B cell (primary cell): ENCODE measurements around the gene PPP2R5B. TPM values are rescaled to one million over a fixed set of nuclear protein-coding genes. Genes with fewer than 3 reads are reported as not detected.

Source experiments
- ATAC-seq: fragments of 200-7000 bp; cut with Tn5 transposase; one replicate; pipeline ENCODE4 v1.10.0; 2021; ENCODE audit warnings: low read depth, mild to moderate bottlenecking, moderate number of reproducible peaks, moderate library complexity
- CTCF ChIA-PET: fragments of 350-600 bp; sonication (Branson Sonifier 250); formaldehyde crosslinking; loops from one replicate; lab custom pipeline; 2021; ENCODE audit warnings: antibody characterized with exemption, inconsistent platforms; lab: Charles Lee
- POLR2A ChIA-PET: fragments of 350-600 bp; sonication (Branson Sonifier 250); formaldehyde crosslinking; loops from one replicate; lab custom pipeline; 2021; ENCODE audit warnings: antibody characterized with exemption; lab: Charles Lee
- DNase-seq: peaks from one replicate; pipeline ENCODE4 v3.0.0; 2013
- H2AFZ ChIP-seq: 2 replicates; pipeline ENCODE4 v1.6.1; 2012; ENCODE audit warnings: mild to moderate bottlenecking, low read depth, low read length; ENCODE audit not compliant: insufficient read depth, poor library complexity, severe bottlenecking
- H3K27ac ChIP-seq, 2 donors: 1 replicate in 1 of 2; 2 replicates in 1 of 2; pipeline ENCODE4 v1.5.1; 2012 to 2013; ENCODE audit warnings: low read length in 2 of 2, mild to moderate bottlenecking in 2 of 2, moderate library complexity in 1 of 2
- H3K27me3 ChIP-seq, 4 experiments: fragments of 200-600 bp in 1 of 4; sonication (generic) in 1 of 4; replicated peaks in 1 of 4; 1 replicate in 2 of 4; 2 replicates in 2 of 4; pipeline versions ENCODE4 v1.6.1 to v1.7.0; 2013 to 2016; ENCODE audit warnings: low read length in 3 of 4, mild to moderate bottlenecking in 2 of 4, mixed read lengths in 1 of 4, moderate library complexity in 1 of 4; ENCODE audit not compliant: insufficient read depth in 4 of 4, control insufficient read depth in 3 of 4; ENCODE audit errors: control extremely low read depth in 1 of 4
- H3K36me3 ChIP-seq, 2 experiments: replicated peaks in 1 of 2; 1 replicate in 1 of 2; 2 replicates in 1 of 2; pipeline versions ENCODE4 v1.6.1 to v1.7.1; 2013; ENCODE audit warnings: low read length in 1 of 2; ENCODE audit not compliant: insufficient read depth in 2 of 2, control insufficient read depth in 1 of 2; ENCODE audit errors: control extremely low read depth in 1 of 2, extremely low read depth in 1 of 2
- H3K4me1 ChIP-seq, 2 donors: fragments of 200-600 bp in 1 of 2; sonication (generic) in 1 of 2; 1 replicate in 1 of 2; 2 replicates in 1 of 2; pipeline versions ENCODE4 v1.5.1 to v1.6.1; 2013 to 2017; ENCODE audit warnings: low read length in 2 of 2; ENCODE audit not compliant: control insufficient read depth in 2 of 2, insufficient read depth in 2 of 2
- H3K4me2 ChIP-seq: replicated peaks from 2 replicates; pipeline ENCODE3; 2012; ENCODE audit warnings: mild to moderate bottlenecking, low read depth, low read length; ENCODE audit not compliant: poor library complexity, severe bottlenecking
- H3K4me3 ChIP-seq, 5 experiments: fragments of 200-600 bp in 1 of 5; sonication (generic) in 1 of 5; 1 replicate in 3 of 5; 2 replicates in 2 of 5; pipeline versions ENCODE4 v1.5.1 to v1.7.0; 2011 to 2016; ENCODE audit warnings: low read length in 4 of 5, mild to moderate bottlenecking in 4 of 5, low read depth in 2 of 5, control low read depth in 1 of 5, moderate library complexity in 1 of 5; ENCODE audit not compliant: insufficient read depth in 1 of 5; ENCODE audit errors: control extremely low read depth in 1 of 5, extremely low read depth in 1 of 5
- H3K79me2 ChIP-seq: fragments of 200-600 bp; sonication (generic); one replicate; pipeline ENCODE4 v1.6.0; 2016; ENCODE audit warnings: low read length; ENCODE audit not compliant: control insufficient read depth, insufficient read depth
- H3K9ac ChIP-seq: fragments of 200-600 bp; sonication (generic); 2 replicates; pipeline ENCODE4 v1.6.1; 2017; ENCODE audit warnings: mild to moderate bottlenecking, low read length, moderate library complexity
- H3K9me3 ChIP-seq, 3 donors: one replicate each; pipeline versions ENCODE4 v1.6.1 to v1.7.1; 2013; ENCODE audit warnings: low read length in 2 of 3; ENCODE audit not compliant: control insufficient read depth in 2 of 3, insufficient read depth in 1 of 3; ENCODE audit errors: control extremely low read depth in 1 of 3
- H4K20me1 ChIP-seq: 2 replicates; pipeline ENCODE4 v1.6.0; 2012; ENCODE audit warnings: mild to moderate bottlenecking, low read length; ENCODE audit not compliant: insufficient read depth, control insufficient read depth, poor library complexity, severe bottlenecking
- H3K27ac Mint-ChIP-seq: one replicate; pipeline ENCODE4 v1.8.0; 2021; ENCODE audit warnings: mixed read lengths
- H3K27me3 Mint-ChIP-seq: one replicate; pipeline ENCODE4 v1.8.0; 2021; ENCODE audit warnings: mixed read lengths
- H3K4me1 Mint-ChIP-seq: one replicate; pipeline ENCODE4 v1.8.0; 2021; ENCODE audit warnings: mixed read lengths
- H3K4me3 Mint-ChIP-seq: one replicate; pipeline ENCODE4 v1.8.0; 2021; ENCODE audit warnings: mixed read lengths
- H3K9me3 Mint-ChIP-seq: one replicate; pipeline ENCODE4 v1.8.0; 2022; ENCODE audit warnings: mixed read lengths; ENCODE audit not compliant: insufficient read depth
- EZH2 ChIP-seq: IDR thresholded peaks from 2 replicates; pipeline ENCODE4 v1.6.1; 2012; ENCODE audit warnings: borderline replicate concordance, low read depth, mild to moderate bottlenecking, moderate library complexity, low read length; ENCODE audit not compliant: insufficient read depth, poor library complexity, severe bottlenecking
- WGBS: methylation state at CpG from one replicate; pipeline ENCODE4 v1.1.5; 2013; ENCODE audit warnings: missing lambda C conversion rate; ENCODE audit not compliant: insufficient coverage; 5-methylcytosine and 5-hydroxymethylcytosine counted together
- intact Hi-C: fragments of 100-400 bp; cut with micrococcal nuclease; formaldehyde crosslinking; loops from one replicate; pipeline ENCODE4 v1.10.0; 2022
- polyA minus RNA-seq: library from RNA; depleted of rRNA, polyadenylated mRNA; stranded (reverse); fragments of >200 nt; gene quantifications from 2 replicates; pipeline ENCODE4 v1.2.3, GENCODE V29; 2012
- polyA plus RNA-seq: library from polyadenylated mRNA; depleted of rRNA; stranded (reverse); fragments of >200 nt; gene quantifications from 2 replicates; pipeline ENCODE4 v1.2.3, GENCODE V29; 2012
- total RNA-seq, 2 donors: library from RNA; stranded (reverse); fragments of 120-200 nt in 1 of 2; gene quantifications; 1 replicate in 1 of 2; 2 replicates in 1 of 2; pipeline versions ENCODE4 v1.2.3 to v1.2.4, GENCODE V29; 2013 to 2022
- TF ChIP-seq, protein P1 (sequence below): fragments of 200-600 bp; IDR thresholded peaks from one replicate; pipeline ENCODE4 v1.8.0; 2022; ENCODE audit warnings: antibody characterized with exemption, mild to moderate bottlenecking

PPP2R5B gene
- total RNA-seq (22.6 and 24.2 TPM in 2 replicates), polyA plus RNA-seq (24.3 and 30.5 TPM in 2 replicates), polyA minus RNA-seq (10.3 and 16.3 TPM in 2 replicates)
- total RNA-seq (2013), result 10.8 TPM

DNA sequence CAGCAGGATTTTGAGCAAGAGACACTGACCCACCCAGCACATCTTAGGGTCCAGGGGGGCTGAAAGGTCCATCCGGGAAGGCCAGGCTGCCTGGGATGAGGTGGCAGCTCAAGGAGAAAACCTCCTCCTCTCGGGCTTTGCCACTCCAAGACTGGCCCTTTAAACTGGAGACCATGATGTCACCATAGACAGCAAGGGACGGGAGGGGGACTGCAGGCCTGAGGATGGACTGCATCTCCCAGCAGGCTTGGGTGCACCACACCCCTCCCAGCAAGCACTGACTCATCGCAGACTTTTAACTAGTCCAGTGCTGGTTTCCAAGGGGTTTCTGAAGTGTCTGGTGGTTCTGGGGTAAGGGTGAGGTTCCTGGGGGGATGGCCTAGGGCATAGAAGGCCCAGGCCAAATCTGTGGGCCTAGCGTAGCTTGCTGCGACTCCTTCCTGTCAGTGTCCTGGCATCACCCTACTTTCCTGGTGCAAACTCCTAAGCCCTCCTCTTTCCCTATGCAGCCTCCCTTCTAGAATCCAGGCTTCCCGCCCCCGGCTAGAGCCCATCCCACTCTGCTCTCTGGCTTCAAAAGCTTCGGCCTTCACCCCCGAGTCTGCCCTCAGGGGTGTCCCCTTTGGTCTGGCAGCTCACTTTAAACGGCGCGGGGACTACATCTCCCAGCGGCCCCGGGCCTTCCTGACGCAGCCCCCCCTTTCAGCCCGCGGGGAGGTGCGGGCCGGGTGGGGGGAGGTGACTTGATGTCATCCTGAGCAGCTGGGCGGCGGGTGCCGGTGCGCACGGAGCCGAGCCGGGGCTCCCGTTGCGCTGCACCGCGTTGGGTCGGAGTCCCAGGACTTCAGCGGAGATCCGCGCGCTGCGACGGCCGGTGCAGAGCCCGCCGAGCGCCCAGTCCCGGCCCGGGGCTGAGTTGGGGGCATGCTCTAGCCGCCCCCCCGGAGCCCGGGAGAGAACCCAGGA lies at the start of gene PPP2R5B:
Gene PPP2R5B, plus strand, starts transcription at position 746 of the 966 bp plus-strand sequence. CDS start 1,046 bp downstream, outside the sequence.
- no peaks in the 10 kb centered on the region for H3K9me3 ChIP-seq
- Mint-ChIP-seq H3K27me3 (no peaks in the 10 kb centered on the region), H3K9me3 (no peaks in the 10 kb centered on the region), H3K4me3 (peak within 1 kb of the TSS; percentile 97), H3K4me1 (peaks cover 22% of the 10 kb centered on the region), H3K27ac (peak within 1 kb of the TSS; percentile 97)
- H3K79me2 ChIP-seq, result peaks cover 9% of the 10 kb centered on the region
- H3K4me1 ChIP-seq, result peaks cover 14 to 33% of the 10 kb centered on the region in 2 donors
- peak within 1 kb of the TSS; percentile 81 for H3K9ac ChIP-seq
- WGBS, result 2% methylated on average over 46 of the region's 47 CpGs
- ATAC-seq (peak; percentile 94), DNase-seq (peak; percentile 92)
- H2AFZ ChIP-seq, result peak within 1 kb of the TSS; percentile 95
- intact Hi-C loops, result loop anchor here (1.0 to 2.0 kb wide), 7 partner anchors 8 to 257 kb away; partner anchors contain the start of genes CAPN1, CDCA5, SAC3D1 and SNX15
- H4K20me1 ChIP-seq, result peaks cover 13% of the 10 kb centered on the region
- H3K4me2 ChIP-seq, result peak within 1 kb of the TSS; percentile 95
- TF ChIP-seq, protein P1, sequence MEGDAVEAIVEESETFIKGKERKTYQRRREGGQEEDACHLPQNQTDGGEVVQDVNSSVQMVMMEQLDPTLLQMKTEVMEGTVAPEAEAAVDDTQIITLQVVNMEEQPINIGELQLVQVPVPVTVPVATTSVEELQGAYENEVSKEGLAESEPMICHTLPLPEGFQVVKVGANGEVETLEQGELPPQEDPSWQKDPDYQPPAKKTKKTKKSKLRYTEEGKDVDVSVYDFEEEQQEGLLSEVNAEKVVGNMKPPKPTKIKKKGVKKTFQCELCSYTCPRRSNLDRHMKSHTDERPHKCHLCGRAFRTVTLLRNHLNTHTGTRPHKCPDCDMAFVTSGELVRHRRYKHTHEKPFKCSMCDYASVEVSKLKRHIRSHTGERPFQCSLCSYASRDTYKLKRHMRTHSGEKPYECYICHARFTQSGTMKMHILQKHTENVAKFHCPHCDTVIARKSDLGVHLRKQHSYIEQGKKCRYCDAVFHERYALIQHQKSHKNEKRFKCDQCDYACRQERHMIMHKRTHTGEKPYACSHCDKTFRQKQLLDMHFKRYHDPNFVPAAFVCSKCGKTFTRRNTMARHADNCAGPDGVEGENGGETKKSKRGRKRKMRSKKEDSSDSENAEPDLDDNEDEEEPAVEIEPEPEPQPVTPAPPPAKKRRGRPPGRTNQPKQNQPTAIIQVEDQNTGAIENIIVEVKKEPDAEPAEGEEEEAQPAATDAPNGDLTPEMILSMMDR, result no peak
- TF ChIP-seq EZH2, result no peak
- ChIA-PET POLR2A (interaction anchor here (0.5 to 1.9 kb wide), 5 partner anchors 75 to 198 kb away, joined by 3 to 7 read pairs (median 5); partner anchors contain the start of genes FAU, MRPL49 and SNX15), CTCF (interaction anchor here (1.0 to 2.0 kb wide), 4 partner anchors 73 to 177 kb away, joined by 3 to 8 read pairs (median 4); partner anchors contain the start of genes ARL2 and BATF2)
- peak within 1 kb of the TSS; percentile 69 to 81 for H3K27ac ChIP-seq
- no peaks in the 10 kb centered on the region for H3K27me3 ChIP-seq
- H3K4me3 ChIP-seq, result peak within 1 kb of the TSS; percentile 58 to 76 (median 69)
- peaks cover 0 to 6% of the 10 kb centered on the region in 2 experiments for H3K36me3 ChIP-seq
